GM04503 (cell line): ENCODE data around the gene ZBTB48.
"Not testable (repeated sequence)": the region's sequence is repeated elsewhere in the genome, so short reads cannot be mapped to it uniquely, and the experiment has no call there.

Experiments used
- DNase-seq: peaks from one replicate; pipeline ENCODE4 v3.0.0-alpha.2; 2012; ENCODE audit warnings: low read depth

ZBTB48 gene

GRCh38 chr1:6579374-6580118 is at the start of gene ZBTB48:
ZBTB48 (plus strand) TSS chr1:6579994; CDS start chr1:6580610, 616 bp downstream.
- DNase-seq: peak; percentile 82

- no peak for DNase-seq
These were observed 49.2 kb upstream of the ZBTB48 start for GRCh38 chr1:6530504-6531160.

GRCh38 chr1:6531996-6532395 is 47.8 kb upstream of the ZBTB48 start:
- no peak for DNase-seq

GRCh38 chr1:6534248-6534822 is 45.5 kb upstream of the ZBTB48 start:
- no peak for DNase-seq

GRCh38 chr1:6535214-6535613 is 44.6 kb upstream of the ZBTB48 start:
- DNase-seq: no peak

GRCh38 chr1:6536291-6536690 is 43.5 kb upstream of the ZBTB48 start:
- no peak for DNase-seq

GRCh38 chr1:6538956-6539355 is 40.8 kb upstream of the ZBTB48 start:
- no peak for DNase-seq

GRCh38 chr1:6544831-6545230 is 35.0 kb upstream of the ZBTB48 start:
- no peak for DNase-seq

GRCh38 chr1:6545276-6546112 is 34.3 kb upstream of the ZBTB48 start:
- no peak for DNase-seq

GRCh38 chr1:6546326-6546725 is 33.5 kb upstream of the ZBTB48 start:
- DNase-seq: no peak

- no peak for DNase-seq
These were observed 32.5 kb upstream of the ZBTB48 start for GRCh38 chr1:6547301-6547700.

- peak; percentile 39 for DNase-seq
These were observed 25.5 kb upstream of the ZBTB48 start, which contains the start of gene NOL9 for GRCh38 chr1:6554031-6554906. NOL9 (minus strand) TSS chr1:6554513; CDS start chr1:6554502, 11 bp downstream.

GRCh38 chr1:6554907-6555778 is 24.7 kb upstream of the ZBTB48 start, which contains the start of gene TAS1R1:
TAS1R1 (plus strand) TSS chr1:6555307; CDS start chr1:6555374, 67 bp downstream.
- DNase-seq: no peak

GRCh38 chr1:6557597-6557996 is 22.2 kb upstream of the ZBTB48 start:
- no peak for DNase-seq

- DNase-seq: not testable (repeated sequence)
These were observed 20.6 kb upstream of the ZBTB48 start for GRCh38 chr1:6559161-6559560.

- no peak for DNase-seq
These were observed 19.5 kb upstream of the ZBTB48 start for GRCh38 chr1:6560267-6560666.

- DNase-seq: no peak
These were observed 10.8 kb upstream of the ZBTB48 start for GRCh38 chr1:6569033-6569432.

GRCh38 chr1:6570100-6570499 is 9.7 kb upstream of the ZBTB48 start:
- no peak for DNase-seq

- DNase-seq: no peak
These were observed 8.8 kb upstream of the ZBTB48 start for GRCh38 chr1:6570987-6571386.
